Neural cell (in vitro differentiated cells): ENCODE data around the gene E4F1.

Experiments
- CTCF ChIP-seq: fragments of 450-650 bp; IDR thresholded peaks from 2 replicates; pipeline ENCODE4 v1.5.1; 2014; ENCODE audit warnings: antibody characterized with exemption, mild to moderate bottlenecking, moderate library complexity; ENCODE audit not compliant: poor library complexity, severe bottlenecking
- EP300 ChIP-seq: fragments of 450-650 bp; conservative IDR thresholded peaks from 2 replicates; pipeline ENCODE4 v1.6.1; 2014; ENCODE audit warnings: antibody characterized with exemption, mild to moderate bottlenecking, moderate library complexity; ENCODE audit not compliant: poor library complexity, severe bottlenecking
- EZH2 ChIP-seq: fragments of 200-600, 300-800 bp; shearing (Covaris generic), sonication (generic); IDR thresholded peaks from 2 replicates; pipeline ENCODE4 v1.6.1; 2014; ENCODE audit warnings: antibody characterized with exemption, low read length, borderline replicate concordance, mild to moderate bottlenecking; ENCODE audit not compliant: insufficient read depth, poor library complexity, severe bottlenecking

GRCh38 chr16:2282262-2282661 is 58.9 kb downstream of the E4F1 start:
- TF ChIP-seq EP300 (no peak), CTCF (no peak), EZH2 (no peak)
